Measurements from ENCODE around the gene CNPY1. TPM values are rescaled to one million over a fixed set of nuclear protein-coding genes. Genes with fewer than 3 reads are reported as not detected.

CNPY1 gene
- polyA plus RNA-seq, 1 of the 3 experiments (the other 2 are of a cell fraction), result not detected

- Histone ChIP-seq H2AFZ (ENCODE audit: low read depth) (no peak overlapping the region), H3K4me2 (no peak overlapping the region), H3K9me2 (no peaks in the 10 kb centered on the region), H3K36me3 (replicated peaks in 1 of 2; ENCODE audit: control insufficient read depth in 1 of 2, insufficient read depth in 2 of 2, low read length in 1 of 2) (no peaks in the 10 kb centered on the region), H4K20me1 (ENCODE audit: insufficient read depth) (no peaks in the 10 kb centered on the region), H3K9ac (no peak overlapping the region), H3K27me3 (ENCODE audit: insufficient read depth) (peaks cover 71% of the 10 kb centered on the region), H3K4me1 (ENCODE audit: control insufficient read depth in 1 of 2, insufficient read depth in 2 of 2, low read depth in 1 of 2, low read length in 1 of 2) (no peaks in the 10 kb centered on the region), H3K27ac (ENCODE audit: low read depth in 2 of 2, low read length in 1 of 2) (no peak overlapping the region), H3K4me3 (ENCODE audit: low read depth in 2 of 2, low read length in 1 of 2) (no peak overlapping the region), H3K9me3 (no peaks in the 10 kb centered on the region), H3F3A (replicated peaks; ENCODE audit: insufficient read depth) (no peaks in the 10 kb centered on the region), H3K79me2 (ENCODE audit: insufficient read depth) (no peaks in the 10 kb centered on the region)
- TF ChIP-seq EP300 (IDR thresholded peaks at IDR 0.05; ENCODE audit: borderline replicate concordance in 1 of 2, low read depth in 1 of 2, low read length in 1 of 2) (no peak), NRF1 (IDR thresholded peaks at IDR 0.05; ENCODE audit: low read depth, low read length) (no peak), GATA2 (CRISPR knock-in tag; IDR thresholded peaks at IDR 0.05) (no peak), RCOR1 (IDR thresholded peaks at IDR 0.05; ENCODE audit: low read length) (no peak), MXI1 (IDR thresholded peaks at IDR 0.05; ENCODE audit: low read depth, low read length) (no peak), NFIC (IDR thresholded peaks at IDR 0.05; ENCODE audit: borderline replicate concordance) (no peak), GABPA (IDR thresholded peaks at IDR 0.05; ENCODE audit: low read depth) (no peak), USF2 (IDR thresholded peaks at IDR 0.05; ENCODE audit: borderline replicate concordance, low read depth, low read length) (no peak), RFX5 (IDR thresholded peaks at IDR 0.05; ENCODE audit: low read length) (no peak), TAF1 (IDR thresholded peaks at IDR 0.05; ENCODE audit: borderline replicate concordance, low read depth, low read length) (no peak), EZH2phosphoT487 (IDR thresholded peaks at IDR 0.05; ENCODE audit: borderline replicate concordance, low read depth) (no peak)
- TF ChIP-seq, protein P1, sequence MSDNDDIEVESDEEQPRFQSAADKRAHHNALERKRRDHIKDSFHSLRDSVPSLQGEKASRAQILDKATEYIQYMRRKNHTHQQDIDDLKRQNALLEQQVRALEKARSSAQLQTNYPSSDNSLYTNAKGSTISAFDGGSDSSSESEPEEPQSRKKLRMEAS (IDR thresholded peaks at IDR 0.05; ENCODE audit: low read depth), result no peak
- WGBS (ENCODE audit: low lambda C conversion rate), result 61% methylated on average over 8 of the region's 9 CpGs
- CTCF ChIA-PET, result interaction anchor here (0.9 to 4.9 kb wide), 5 partner anchors 9 to 55 kb away, joined by 3 to 33 read pairs (median 4); no protein-coding TSS in a partner anchor
- POLR2A ChIA-PET, result no interaction called here
- DNase-seq, result no peak
Observed at GRCh38 chr7:155543926-155544325, 2.4 kb downstream of the CNPY1 start.

DNA sequence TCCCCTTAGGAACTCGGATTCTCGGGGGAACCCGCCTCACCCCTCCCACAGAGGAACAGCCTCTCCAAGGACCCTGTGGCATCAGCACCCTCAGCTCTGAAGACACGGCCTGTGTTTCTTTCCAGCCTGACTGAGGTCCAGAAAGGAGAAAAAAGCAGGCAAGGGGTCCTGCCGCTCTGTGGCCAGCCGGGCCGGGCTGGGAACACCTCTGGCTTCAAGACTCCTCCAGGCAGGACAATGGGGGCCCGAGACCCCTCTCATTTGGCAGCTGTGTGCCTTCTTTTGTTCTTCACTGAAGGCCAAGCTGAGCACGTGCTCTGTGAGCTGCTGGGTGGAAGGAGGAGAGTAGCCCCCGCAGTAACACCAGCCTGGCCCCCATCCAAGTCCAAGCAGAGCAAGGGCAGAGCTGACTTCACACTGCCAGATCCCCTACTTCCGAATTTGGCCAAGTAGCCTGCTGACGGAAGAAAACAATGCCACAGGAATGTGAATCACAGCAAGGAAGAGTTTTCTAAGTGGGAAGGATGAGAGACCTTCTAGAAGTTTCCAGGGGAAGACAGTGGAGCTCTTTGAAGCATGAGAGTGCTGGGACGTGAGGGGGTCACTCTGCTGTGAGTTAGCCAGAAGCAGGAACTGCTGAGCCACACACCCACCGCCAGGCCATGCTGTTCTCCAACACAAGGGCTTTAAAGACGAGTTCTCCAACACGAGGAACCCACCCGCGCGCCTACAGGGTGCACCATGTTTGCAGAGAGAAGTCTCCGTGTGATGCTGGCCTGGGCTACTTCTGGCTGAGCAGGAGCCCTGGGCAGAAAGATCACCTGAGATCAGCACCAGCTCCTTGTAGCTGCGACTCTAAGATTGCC is 3.1 kb downstream of the CNPY1 start:
- DNase-seq, result no peak
- WGBS (ENCODE audit: low lambda C conversion rate), result 50% methylated on average over 20 of the region's 21 CpGs
- H3K79me2 ChIP-seq (ENCODE audit: insufficient read depth), result no peaks in the 10 kb centered on the region
- no peaks in the 10 kb centered on the region for H3K9me3 ChIP-seq
- H4K20me1 ChIP-seq (ENCODE audit: insufficient read depth), result no peaks in the 10 kb centered on the region
- no peak overlapping the region for H2AFZ ChIP-seq (ENCODE audit: low read depth)
- H3F3A ChIP-seq (replicated peaks; ENCODE audit: insufficient read depth), result no peaks in the 10 kb centered on the region
- H3K9ac ChIP-seq, result no peak overlapping the region
- POLR2A ChIA-PET, result no interaction called here
- no peaks in the 10 kb centered on the region for H3K9me2 ChIP-seq
- H3K27ac ChIP-seq (ENCODE audit: low read depth in 2 of 2, low read length in 1 of 2), result no peak overlapping the region
- H3K4me3 ChIP-seq (ENCODE audit: low read depth in 2 of 2, low read length in 1 of 2), result no peak overlapping the region
- no peaks in the 10 kb centered on the region for H3K36me3 ChIP-seq (replicated peaks in 1 of 2; ENCODE audit: control insufficient read depth in 1 of 2, insufficient read depth in 2 of 2, low read length in 1 of 2)
- H3K4me1 ChIP-seq (ENCODE audit: control insufficient read depth in 1 of 2, insufficient read depth in 2 of 2, low read depth in 1 of 2, low read length in 1 of 2), result no peaks in the 10 kb centered on the region
- H3K4me2 ChIP-seq, result no peak overlapping the region
- TF ChIP-seq CHD2 (IDR thresholded peaks at IDR 0.05; ENCODE audit: low read length, partially characterized antibody), result no peak
- no peak for TF ChIP-seq YY1 (IDR thresholded peaks at IDR 0.05; ENCODE audit: low read depth)
- TF ChIP-seq FOSL2 (IDR thresholded peaks at IDR 0.05; ENCODE audit: borderline replicate concordance, low read depth), result no peak
- no peak for TF ChIP-seq POLR2AphosphoS5 (IDR thresholded peaks at IDR 0.05; ENCODE audit: low read depth, low read length)
- no peak for TF ChIP-seq RAD21 (IDR thresholded peaks at IDR 0.05; ENCODE audit: low read length)
- no peak for TF ChIP-seq FOXJ3 (CRISPR knock-in tag; IDR thresholded peaks at IDR 0.05)
- TF ChIP-seq EP300 (IDR thresholded peaks at IDR 0.05; ENCODE audit: borderline replicate concordance in 1 of 2, low read depth in 1 of 2, low read length in 1 of 2), result no peak
- TF ChIP-seq RCOR1 (IDR thresholded peaks at IDR 0.05; ENCODE audit: low read length), result no peak
- TF ChIP-seq TEAD4 (IDR thresholded peaks at IDR 0.05; ENCODE audit: borderline replicate concordance, insufficient read depth), result no peak
- no peak for TF ChIP-seq SIN3A (IDR thresholded peaks at IDR 0.05; ENCODE audit: borderline replicate concordance, low read depth, low read length)
- no peak for TF ChIP-seq ELF1 (IDR thresholded peaks at IDR 0.05)
- H3K27me3 ChIP-seq (ENCODE audit: insufficient read depth), result peaks cover 64% of the 10 kb centered on the region
- CTCF ChIA-PET, result interaction anchor here (1.2 to 4.9 kb wide), 3 partner anchors 8 to 55 kb away, joined by 4 to 33 read pairs (median 4); no protein-coding TSS in a partner anchor

Data from SK-N-SH (cell line).